Measurements from ENCODE around the gene TMEM63B. TPM values are rescaled to one million over a fixed set of nuclear protein-coding genes. Genes with fewer than 3 reads are reported as not detected.

TMEM63B gene
- total RNA-seq, 1 donor from 2014 or later, result 54.9 TPM

DNA sequence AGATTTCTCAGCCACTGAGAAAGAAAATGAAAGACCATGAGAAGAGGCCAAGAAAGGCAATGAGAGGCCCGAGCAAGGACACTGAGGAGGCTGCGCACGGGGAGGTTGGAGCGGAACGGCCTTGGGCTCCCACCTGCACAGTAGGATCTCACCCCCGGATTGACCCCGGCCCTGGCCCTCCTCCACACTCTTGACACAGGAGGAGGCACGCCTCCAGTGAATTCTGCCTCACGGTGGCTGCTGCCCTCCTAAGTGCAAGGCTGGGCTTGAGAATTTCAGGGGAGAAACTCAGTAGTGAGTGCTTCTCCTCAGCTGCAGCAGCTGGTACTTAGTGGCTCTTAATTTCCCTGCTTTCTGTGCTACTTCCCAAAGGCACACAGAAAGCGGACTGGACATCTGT, 18.1 kb upstream of the TMEM63B start:
- Mint-ChIP-seq H3K36me3 (peaks cover 40% of the 10 kb centered on the region), H3K4me3 (no peak overlapping the region), H3K9me3 (no peaks in the 10 kb centered on the region), H3K27me3 (ENCODE audit: low read depth) (no peaks in the 10 kb centered on the region), H3K4me1 (peaks cover 2% of the 10 kb centered on the region), H3K27ac (no peak overlapping the region)
- no peak for DNase-seq (ENCODE audit: low spot score in 2 of 2, unreplicated experiment in 2 of 2)
- TF ChIP-seq, protein P1, sequence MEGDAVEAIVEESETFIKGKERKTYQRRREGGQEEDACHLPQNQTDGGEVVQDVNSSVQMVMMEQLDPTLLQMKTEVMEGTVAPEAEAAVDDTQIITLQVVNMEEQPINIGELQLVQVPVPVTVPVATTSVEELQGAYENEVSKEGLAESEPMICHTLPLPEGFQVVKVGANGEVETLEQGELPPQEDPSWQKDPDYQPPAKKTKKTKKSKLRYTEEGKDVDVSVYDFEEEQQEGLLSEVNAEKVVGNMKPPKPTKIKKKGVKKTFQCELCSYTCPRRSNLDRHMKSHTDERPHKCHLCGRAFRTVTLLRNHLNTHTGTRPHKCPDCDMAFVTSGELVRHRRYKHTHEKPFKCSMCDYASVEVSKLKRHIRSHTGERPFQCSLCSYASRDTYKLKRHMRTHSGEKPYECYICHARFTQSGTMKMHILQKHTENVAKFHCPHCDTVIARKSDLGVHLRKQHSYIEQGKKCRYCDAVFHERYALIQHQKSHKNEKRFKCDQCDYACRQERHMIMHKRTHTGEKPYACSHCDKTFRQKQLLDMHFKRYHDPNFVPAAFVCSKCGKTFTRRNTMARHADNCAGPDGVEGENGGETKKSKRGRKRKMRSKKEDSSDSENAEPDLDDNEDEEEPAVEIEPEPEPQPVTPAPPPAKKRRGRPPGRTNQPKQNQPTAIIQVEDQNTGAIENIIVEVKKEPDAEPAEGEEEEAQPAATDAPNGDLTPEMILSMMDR (IDR thresholded peaks at IDR 0.05; ENCODE audit: unreplicated experiment), result no peak

DNA sequence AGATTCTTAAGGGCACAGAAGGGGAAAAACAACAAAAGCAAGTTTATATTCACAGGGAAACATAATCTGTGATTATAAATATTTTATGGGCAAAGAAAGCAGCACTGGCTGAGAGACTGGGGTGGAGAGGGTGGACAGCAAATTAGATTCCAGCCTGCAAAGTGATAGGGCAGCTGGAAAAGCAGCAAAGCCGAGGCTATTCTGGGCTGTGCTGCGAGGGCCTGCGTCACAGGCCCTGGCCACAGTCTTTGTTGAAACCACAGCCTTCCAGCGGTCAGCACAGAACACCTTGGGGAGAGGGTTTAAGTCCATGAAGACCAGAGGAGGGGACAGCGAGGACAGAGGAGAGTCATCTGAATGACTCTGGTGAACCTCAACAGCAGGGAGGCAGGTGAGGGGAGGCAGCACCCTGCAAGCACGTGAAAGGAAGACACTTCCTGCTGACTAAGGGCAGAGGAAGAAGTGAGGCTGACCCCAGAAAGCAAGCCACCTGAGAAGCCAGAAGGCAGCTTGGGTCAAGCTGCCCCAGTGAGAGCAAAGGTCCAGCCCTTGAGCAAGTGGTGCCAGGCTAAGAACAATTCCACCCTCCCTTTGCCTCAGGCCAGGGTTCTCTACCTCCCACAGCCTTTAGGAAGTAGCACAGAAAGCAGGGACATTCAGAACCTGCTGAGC, 17.2 kb upstream of the TMEM63B start:
- H3K4me1 Mint-ChIP-seq, result peaks cover 2% of the 10 kb centered on the region
- H3K27ac Mint-ChIP-seq, result no peak overlapping the region
- DNase-seq (ENCODE audit: low spot score in 2 of 2, unreplicated experiment in 2 of 2), result no peak
- peaks cover 36% of the 10 kb centered on the region for H3K36me3 Mint-ChIP-seq
- no peak overlapping the region for H3K4me3 Mint-ChIP-seq
- TF ChIP-seq, protein P1 (IDR thresholded peaks at IDR 0.05; ENCODE audit: unreplicated experiment), result no peak
- no peaks in the 10 kb centered on the region for H3K9me3 Mint-ChIP-seq
- H3K27me3 Mint-ChIP-seq (ENCODE audit: low read depth), result no peaks in the 10 kb centered on the region

DNA sequence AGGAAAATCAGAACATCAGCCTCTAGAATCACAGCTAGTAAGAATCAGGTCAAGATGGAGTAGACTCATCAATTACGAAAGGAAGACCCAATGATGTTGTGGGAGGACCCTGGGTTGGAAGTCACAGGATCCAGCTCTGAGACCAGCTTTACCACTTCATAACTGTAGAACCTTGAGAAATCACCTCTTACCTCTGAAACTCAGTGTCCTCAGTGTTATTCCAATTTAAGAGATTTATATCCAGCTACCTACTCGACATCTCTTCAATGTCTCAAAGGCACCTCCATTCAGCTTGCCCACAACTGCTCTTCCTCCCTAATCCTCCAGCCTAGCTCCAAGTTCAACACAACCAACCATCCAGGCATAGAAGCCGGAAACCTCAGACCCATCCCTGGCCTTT, 16.4 kb upstream of the TMEM63B start:
- H3K4me1 Mint-ChIP-seq, result peaks cover 2% of the 10 kb centered on the region

DNA sequence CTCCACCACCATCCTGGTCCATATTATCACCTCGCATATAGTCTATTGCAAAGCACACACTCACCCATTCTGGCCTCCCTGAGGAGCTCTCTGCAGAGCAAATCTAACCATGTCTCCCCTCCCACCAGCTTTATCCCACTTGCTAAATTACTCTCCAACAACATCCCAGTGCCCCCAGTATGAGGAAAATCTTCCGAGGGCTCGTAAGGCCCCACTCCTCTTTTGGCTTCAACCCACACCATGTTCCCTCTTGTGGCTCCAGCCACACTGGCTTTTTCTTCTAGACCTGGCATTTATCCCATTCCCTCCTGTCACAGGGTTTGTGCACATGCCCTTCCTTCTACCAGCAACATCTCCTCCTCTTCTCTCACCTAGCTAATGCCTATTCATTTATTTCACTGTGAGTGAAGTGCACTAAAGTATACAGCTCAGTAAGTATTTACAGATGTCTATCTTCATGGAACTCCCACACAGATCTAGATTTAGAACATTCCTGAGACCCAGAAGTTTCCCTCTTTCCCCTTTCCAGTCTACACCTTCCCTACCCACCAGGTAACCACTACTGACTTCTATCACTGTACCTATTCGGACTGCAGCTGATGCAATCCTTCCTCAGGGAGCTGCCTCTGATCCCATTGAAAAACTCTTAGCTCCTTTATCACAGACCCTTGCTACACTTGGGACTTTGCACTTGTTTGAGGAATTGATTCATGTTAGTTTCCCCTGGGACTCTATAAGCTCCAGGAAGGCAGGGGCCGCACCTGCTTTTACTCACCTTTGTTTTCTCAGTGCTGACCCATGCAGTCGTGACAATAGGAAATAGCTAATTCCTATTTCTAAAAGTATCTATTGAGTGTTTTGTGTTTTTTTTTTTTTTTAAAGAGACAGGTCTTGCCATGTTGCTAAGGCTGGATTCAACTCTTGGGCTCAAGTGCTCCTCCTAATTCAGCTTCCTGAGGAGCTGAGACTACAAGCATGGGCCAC, 15.6 kb upstream of the TMEM63B start:
- Mint-ChIP-seq H3K4me1 (peaks cover 8% of the 10 kb centered on the region), H3K4me3 (no peak overlapping the region), H3K9me3 (no peaks in the 10 kb centered on the region), H3K27ac (no peak overlapping the region), H3K36me3 (peaks cover 30% of the 10 kb centered on the region), H3K27me3 (ENCODE audit: low read depth) (no peaks in the 10 kb centered on the region)
- TF ChIP-seq, protein P1 (IDR thresholded peaks at IDR 0.05; ENCODE audit: unreplicated experiment), result no peak
- DNase-seq (ENCODE audit: low spot score in 2 of 2, unreplicated experiment in 2 of 2), result no peak

More for the DNA sequence above, 16.4 kb upstream of the TMEM63B start:
- H3K27me3 Mint-ChIP-seq (ENCODE audit: low read depth), result no peaks in the 10 kb centered on the region
- H3K36me3 Mint-ChIP-seq, result peaks cover 34% of the 10 kb centered on the region
- no peaks in the 10 kb centered on the region for H3K9me3 Mint-ChIP-seq
- DNase-seq (ENCODE audit: low spot score in 2 of 2, unreplicated experiment in 2 of 2), result no peak
- no peak overlapping the region for H3K27ac Mint-ChIP-seq
- no peak overlapping the region for H3K4me3 Mint-ChIP-seq
- TF ChIP-seq, protein P1 (IDR thresholded peaks at IDR 0.05; ENCODE audit: unreplicated experiment), result no peak

DNA sequence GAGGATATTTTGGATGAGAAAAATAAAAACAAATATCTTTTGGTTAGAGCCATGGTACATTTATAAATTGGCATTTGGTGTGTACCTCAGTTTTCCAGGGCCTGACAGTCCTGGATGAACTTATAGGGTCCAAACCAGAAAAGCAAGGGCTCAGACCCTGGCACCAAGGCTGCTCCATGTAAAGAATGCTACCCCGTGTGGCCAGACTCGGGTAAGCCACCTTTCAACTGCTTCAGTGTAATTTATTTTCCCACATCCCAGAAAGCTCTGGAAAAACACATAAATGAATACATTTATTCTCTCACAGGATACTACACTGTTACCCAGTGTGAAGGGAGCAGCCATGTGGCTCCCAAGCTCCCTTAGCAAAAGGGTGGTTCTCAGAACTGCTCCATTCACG, 13.9 kb upstream of the TMEM63B start:
- no peaks in the 10 kb centered on the region for H3K9me3 Mint-ChIP-seq
- H3K4me3 Mint-ChIP-seq, result no peak overlapping the region
- TF ChIP-seq, protein P1 (IDR thresholded peaks at IDR 0.05; ENCODE audit: unreplicated experiment), result peak; percentile 23
- peaks cover 29% of the 10 kb centered on the region for H3K36me3 Mint-ChIP-seq
- no peak overlapping the region for H3K27ac Mint-ChIP-seq
- H3K27me3 Mint-ChIP-seq (ENCODE audit: low read depth), result no peaks in the 10 kb centered on the region
- no peak for DNase-seq (ENCODE audit: low spot score in 2 of 2, unreplicated experiment in 2 of 2)
- peaks cover 17% of the 10 kb centered on the region for H3K4me1 Mint-ChIP-seq
